ENCODE results near the gene MCFD2.

DNA sequence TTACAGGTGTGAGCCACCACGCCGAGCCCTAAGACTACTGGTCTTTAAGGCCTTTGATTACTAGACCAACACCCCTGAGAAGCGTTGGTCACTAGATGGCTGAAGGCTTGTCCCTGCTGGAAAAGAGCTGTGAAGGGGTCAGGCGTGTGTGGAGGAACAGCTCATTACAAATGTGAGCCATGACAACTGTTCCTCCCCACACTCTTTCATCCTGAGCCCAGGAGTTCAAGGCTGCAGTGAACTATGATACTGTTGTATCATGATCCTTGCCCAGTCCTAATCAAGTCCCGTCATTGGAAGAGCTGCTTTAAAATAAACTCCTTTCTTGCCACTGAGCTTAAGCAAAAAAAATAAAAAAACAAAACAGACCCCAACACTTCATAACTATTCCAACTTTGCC, 19.5 kb upstream of the MCFD2 start:
- TF ChIP-seq POLR2A (IDR thresholded peaks at IDR 0.05) (no peak), CTCF (IDR thresholded peaks at IDR 0.05) (no peak)
